ENCODE data around the gene CNTD1. TPM values are rescaled to one million over a fixed set of nuclear protein-coding genes. Genes with fewer than 3 reads are reported as not detected.
A peak's percentile ranks its signal among the peaks of the same experiment; 100 is the strongest.

Gene CNTD1
- total and polyA plus RNA-seq, 2 donors = 0.09 to 0.32 TPM

GRCh38 chr17:42835732-42836131 is 37.1 kb downstream of the CNTD1 start:
- no peak for DNase-seq (ENCODE audit: low read depth in 6 of 9, low spot score in 9 of 9)
- H3K4me1 ChIP-seq (ENCODE audit: control insufficient read depth in 2 of 2, insufficient read depth in 2 of 2, low read length in 2 of 2) = peaks cover 8% of the 10 kb centered on the region in 2 donors
- no peak overlapping the region for H3K27ac ChIP-seq (ENCODE audit: low read depth in 1 of 2, low read length in 1 of 2)
- no peaks in the 10 kb centered on the region for H3K9me3 ChIP-seq (ENCODE audit: control insufficient read depth in 2 of 2, insufficient read depth in 1 of 2, low read length in 1 of 2)
- no peak overlapping the region for H3K4me3 ChIP-seq (ENCODE audit: low read length in 2 of 2)
- H3K36me3 ChIP-seq (ENCODE audit: control insufficient read depth in 2 of 2, insufficient read depth in 2 of 2, low read length in 1 of 2) = peaks cover 39 to 56% of the 10 kb centered on the region in 2 donors
- WGBS = 98% methylated on average over 6 of the region's 6 CpGs
- H3K27me3 ChIP-seq (ENCODE audit: control insufficient read depth in 2 of 2, insufficient read depth in 1 of 2, low read length in 1 of 2) = no peaks in the 10 kb centered on the region

GRCh38 chr17:42841975-42842685 is 43.5 kb downstream of the CNTD1 start:
- no peaks in the 10 kb centered on the region for H3K27me3 ChIP-seq (ENCODE audit: control insufficient read depth in 2 of 2, insufficient read depth in 1 of 2, low read length in 1 of 2)
- no peaks in the 10 kb centered on the region for H3K4me1 ChIP-seq (ENCODE audit: control insufficient read depth in 2 of 2, insufficient read depth in 2 of 2, low read length in 2 of 2)
- peaks cover 67 to 77% of the 10 kb centered on the region in 2 donors for H3K36me3 ChIP-seq (ENCODE audit: control insufficient read depth in 2 of 2, insufficient read depth in 2 of 2, low read length in 1 of 2)
- no peak overlapping the region for H3K27ac ChIP-seq (ENCODE audit: low read depth in 1 of 2, low read length in 1 of 2)
- 93% methylated on average over 11 of the region's 11 CpGs for WGBS
- DNase-seq (ENCODE audit: low read depth in 6 of 9, low spot score in 9 of 9) = no peak
- no peaks in the 10 kb centered on the region for H3K9me3 ChIP-seq (ENCODE audit: control insufficient read depth in 2 of 2, insufficient read depth in 1 of 2, low read length in 1 of 2)
- no peak overlapping the region for H3K4me3 ChIP-seq (ENCODE audit: low read length in 2 of 2)

- WGBS = 74% methylated on average over 6 of the region's 6 CpGs
- Histone ChIP-seq H3K9me3 (ENCODE audit: control insufficient read depth in 2 of 2, insufficient read depth in 1 of 2, low read length in 1 of 2) (no peaks in the 10 kb centered on the region), H3K4me1 (ENCODE audit: control insufficient read depth in 2 of 2, insufficient read depth in 2 of 2, low read length in 2 of 2) (no peaks in the 10 kb centered on the region), H3K36me3 (ENCODE audit: control insufficient read depth in 2 of 2, insufficient read depth in 2 of 2, low read length in 1 of 2) (peaks cover 56 to 65% of the 10 kb centered on the region in 2 donors), H3K27me3 (ENCODE audit: control insufficient read depth in 2 of 2, insufficient read depth in 1 of 2, low read length in 1 of 2) (no peaks in the 10 kb centered on the region), H3K27ac (ENCODE audit: low read depth in 1 of 2, low read length in 1 of 2) (no peak overlapping the region), H3K4me3 (ENCODE audit: low read length in 2 of 2) (no peak overlapping the region)
- peak in 3 of 9 donors; percentile 8 to 51 (median 27) for DNase-seq (ENCODE audit: low read depth in 6 of 9, low spot score in 9 of 9)
These were observed 44.8 kb downstream of the CNTD1 start for GRCh38 chr17:42843358-42843934.

GRCh38 chr17:42844271-42844670 is 45.6 kb downstream of the CNTD1 start, which contains the start of gene AOC2:
Gene AOC2 (plus strand): TSS chr17:42844580. CDS start chr17:42844627, 47 bp downstream.
- H3K27me3 ChIP-seq (ENCODE audit: control insufficient read depth in 2 of 2, insufficient read depth in 1 of 2, low read length in 1 of 2) = peaks cover 0 to 4% of the 10 kb centered on the region in 2 donors
- H3K36me3 ChIP-seq (ENCODE audit: control insufficient read depth in 2 of 2, insufficient read depth in 2 of 2, low read length in 1 of 2) = peaks cover 48 to 56% of the 10 kb centered on the region in 2 donors
- H3K4me3 ChIP-seq (ENCODE audit: low read length in 2 of 2) = no peak within 1 kb of the TSS
- 83% methylated on average over 4 of the region's 4 CpGs for WGBS
- DNase-seq (ENCODE audit: low read depth in 6 of 9, low spot score in 9 of 9) = no peak
- no peaks in the 10 kb centered on the region for H3K4me1 ChIP-seq (ENCODE audit: control insufficient read depth in 2 of 2, insufficient read depth in 2 of 2, low read length in 2 of 2)
- no peaks in the 10 kb centered on the region for H3K9me3 ChIP-seq (ENCODE audit: control insufficient read depth in 2 of 2, insufficient read depth in 1 of 2, low read length in 1 of 2)
- H3K27ac ChIP-seq (ENCODE audit: low read depth in 1 of 2, low read length in 1 of 2) = no peak within 1 kb of the TSS

- peaks cover 0 to 4% of the 10 kb centered on the region in 2 donors for H3K27me3 ChIP-seq (ENCODE audit: control insufficient read depth in 2 of 2, insufficient read depth in 1 of 2, low read length in 1 of 2)
- no peaks in the 10 kb centered on the region for H3K9me3 ChIP-seq (ENCODE audit: control insufficient read depth in 2 of 2, insufficient read depth in 1 of 2, low read length in 1 of 2)
- no peak overlapping the region for H3K27ac ChIP-seq (ENCODE audit: low read depth in 1 of 2, low read length in 1 of 2)
- no peak for DNase-seq (ENCODE audit: low read depth in 6 of 9, low spot score in 9 of 9)
- WGBS = 97% methylated on average over 24 of the region's 24 CpGs
- peaks cover 43 to 50% of the 10 kb centered on the region in 2 donors for H3K36me3 ChIP-seq (ENCODE audit: control insufficient read depth in 2 of 2, insufficient read depth in 2 of 2, low read length in 1 of 2)
- no peak overlapping the region for H3K4me3 ChIP-seq (ENCODE audit: low read length in 2 of 2)
- H3K4me1 ChIP-seq (ENCODE audit: control insufficient read depth in 2 of 2, insufficient read depth in 2 of 2, low read length in 2 of 2) = no peaks in the 10 kb centered on the region
These were observed 46.3 kb downstream of the CNTD1 start for GRCh38 chr17:42844761-42845555.

- DNase-seq (ENCODE audit: low read depth in 6 of 9, low spot score in 9 of 9) = no peak
- Histone ChIP-seq H3K27ac (ENCODE audit: low read depth in 1 of 2, low read length in 1 of 2) (no peak overlapping the region), H3K9me3 (ENCODE audit: control insufficient read depth in 2 of 2, insufficient read depth in 1 of 2, low read length in 1 of 2) (no peaks in the 10 kb centered on the region), H3K36me3 (ENCODE audit: control insufficient read depth in 2 of 2, insufficient read depth in 2 of 2, low read length in 1 of 2) (peaks cover 40 to 47% of the 10 kb centered on the region in 2 donors), H3K27me3 (ENCODE audit: control insufficient read depth in 2 of 2, insufficient read depth in 1 of 2, low read length in 1 of 2) (peaks cover 0 to 4% of the 10 kb centered on the region in 2 donors), H3K4me1 (ENCODE audit: control insufficient read depth in 2 of 2, insufficient read depth in 2 of 2, low read length in 2 of 2) (no peaks in the 10 kb centered on the region), H3K4me3 (ENCODE audit: low read length in 2 of 2) (no peak overlapping the region)
- WGBS = 97% methylated on average over 12 of the region's 12 CpGs
These were observed 46.9 kb downstream of the CNTD1 start for GRCh38 chr17:42845556-42845917.

- Histone ChIP-seq H3K4me3 (ENCODE audit: low read length in 2 of 2) (no peak overlapping the region), H3K27me3 (ENCODE audit: control insufficient read depth in 2 of 2, insufficient read depth in 1 of 2, low read length in 1 of 2) (peaks cover 0 to 4% of the 10 kb centered on the region in 2 donors), H3K27ac (ENCODE audit: low read depth in 1 of 2, low read length in 1 of 2) (no peak overlapping the region), H3K4me1 (ENCODE audit: control insufficient read depth in 2 of 2, insufficient read depth in 2 of 2, low read length in 2 of 2) (no peaks in the 10 kb centered on the region), H3K9me3 (ENCODE audit: control insufficient read depth in 2 of 2, insufficient read depth in 1 of 2, low read length in 1 of 2) (no peaks in the 10 kb centered on the region), H3K36me3 (ENCODE audit: control insufficient read depth in 2 of 2, insufficient read depth in 2 of 2, low read length in 1 of 2) (peaks cover 40 to 46% of the 10 kb centered on the region in 2 donors)
- no peak for DNase-seq (ENCODE audit: low read depth in 6 of 9, low spot score in 9 of 9)
- WGBS = 95% methylated on average over 7 of the region's 7 CpGs
These were observed 47.4 kb downstream of the CNTD1 start for GRCh38 chr17:42845918-42846593.

GRCh38 chr17:42846594-42847280 is 48.1 kb downstream of the CNTD1 start:
- Histone ChIP-seq H3K36me3 (ENCODE audit: control insufficient read depth in 2 of 2, insufficient read depth in 2 of 2, low read length in 1 of 2) (peaks cover 34 to 40% of the 10 kb centered on the region in 2 donors), H3K9me3 (ENCODE audit: control insufficient read depth in 2 of 2, insufficient read depth in 1 of 2, low read length in 1 of 2) (no peaks in the 10 kb centered on the region), H3K27ac (ENCODE audit: low read depth in 1 of 2, low read length in 1 of 2) (no peak overlapping the region), H3K4me1 (ENCODE audit: control insufficient read depth in 2 of 2, insufficient read depth in 2 of 2, low read length in 2 of 2) (no peaks in the 10 kb centered on the region), H3K4me3 (ENCODE audit: low read length in 2 of 2) (no peak overlapping the region), H3K27me3 (ENCODE audit: control insufficient read depth in 2 of 2, insufficient read depth in 1 of 2, low read length in 1 of 2) (peaks cover 0 to 4% of the 10 kb centered on the region in 2 donors)
- no peak for DNase-seq (ENCODE audit: low read depth in 6 of 9, low spot score in 9 of 9)
- WGBS = 90% methylated on average over 9 of the region's 9 CpGs
